ENCODE data around the gene COPS9. TPM values are rescaled to one million over a fixed set of nuclear protein-coding genes. Genes with fewer than 3 reads are reported as not detected.

The COPS9 gene
- polyA plus RNA-seq, 1 donor (not counting 4 experiments of a cell fraction or from before 2014, with no cell fraction given) = 399 TPM

GRCh38 chr2:240172071-240172895 lies 36.2 kb upstream of the COPS9 start:
- Histone ChIP-seq H3K27me3 (ENCODE audit: control insufficient read depth, extremely low read depth, insufficient read depth, low read length) (peaks cover 19% of the 10 kb centered on the region), H3K9ac (ENCODE audit: control insufficient read depth, extremely low read depth, insufficient read depth, low read length) (no peak overlapping the region), H3K9me1 (ENCODE audit: control insufficient read depth, extremely low read depth, insufficient read depth, low read length) (no peaks in the 10 kb centered on the region), H3K36me3 (ENCODE audit: control insufficient read depth in 2 of 2, extremely low read depth in 1 of 2, insufficient read depth in 2 of 2, low read length in 2 of 2) (no peaks in the 10 kb centered on the region), H4K20me1 (ENCODE audit: control insufficient read depth, extremely low read depth, insufficient read depth, low read length) (no peaks in the 10 kb centered on the region), H3K4me3 (ENCODE audit: control insufficient read depth in 2 of 3, extremely low read depth in 1 of 3, insufficient read depth in 2 of 3, low read depth in 1 of 3, low read length in 3 of 3) (no peak overlapping the region), H3K9me3 (ENCODE audit: control insufficient read depth, low read depth, low read length) (no peaks in the 10 kb centered on the region), H3K27ac (ENCODE audit: control insufficient read depth, insufficient read depth, low read length) (no peak overlapping the region), H3K4me1 (ENCODE audit: control insufficient read depth, extremely low read depth, insufficient read depth, low read length) (no peaks in the 10 kb centered on the region), H3K4me2 (ENCODE audit: control insufficient read depth, extremely low read depth, insufficient read depth, low read depth, low read length) (no peak overlapping the region), H2AFZ (ENCODE audit: control insufficient read depth, low read length) (no peak overlapping the region), H3K79me2 (ENCODE audit: control insufficient read depth, insufficient read depth, low read length) (no peaks in the 10 kb centered on the region)
- DNase-seq (ENCODE audit: low read depth, low spot score) (no peak), FAIRE-seq (no peak)
- TF ChIP-seq CTCF (optimal IDR thresholded peaks at IDR 0.05 in 1 of 3, IDR thresholded peaks at IDR 0.05 in 1 of 3, conservative IDR thresholded peaks at IDR 0.05 in 1 of 3; ENCODE audit: extremely low read depth in 1 of 3, insufficient read depth in 2 of 3, low read length in 3 of 3) (no peak), EZH2 (IDR thresholded peaks at IDR 0.05; ENCODE audit: low read length) (no peak)
- dilution Hi-C loops (cut with MboI; ENCODE audit: extremely low pct_ligation_motif_present, low sequenced_read_pairs) = no loop called here

GRCh38 chr2:240170883-240171282 lies 34.8 kb upstream of the COPS9 start:
- FAIRE-seq = no peak

More at GRCh38 chr2:240170883-240171282, 34.8 kb upstream of the COPS9 start:
- H3K9me3 ChIP-seq (ENCODE audit: control insufficient read depth, low read depth, low read length) = no peaks in the 10 kb centered on the region
- no peak overlapping the region for H3K4me3 ChIP-seq (ENCODE audit: control insufficient read depth in 2 of 3, extremely low read depth in 1 of 3, insufficient read depth in 2 of 3, low read depth in 1 of 3, low read length in 3 of 3)
- H3K9ac ChIP-seq (ENCODE audit: control insufficient read depth, extremely low read depth, insufficient read depth, low read length) = no peak overlapping the region
- no peaks in the 10 kb centered on the region for H3K79me2 ChIP-seq (ENCODE audit: control insufficient read depth, insufficient read depth, low read length)
- TF ChIP-seq EZH2 (IDR thresholded peaks at IDR 0.05; ENCODE audit: low read length) (no peak), CTCF (optimal IDR thresholded peaks at IDR 0.05 in 1 of 3, IDR thresholded peaks at IDR 0.05 in 1 of 3, conservative IDR thresholded peaks at IDR 0.05 in 1 of 3; ENCODE audit: extremely low read depth in 1 of 3, insufficient read depth in 2 of 3, low read length in 3 of 3) (no peak)
- no peaks in the 10 kb centered on the region for H4K20me1 ChIP-seq (ENCODE audit: control insufficient read depth, extremely low read depth, insufficient read depth, low read length)
- no peak for DNase-seq (ENCODE audit: low read depth, low spot score)
- no peak overlapping the region for H2AFZ ChIP-seq (ENCODE audit: control insufficient read depth, low read length)
- H3K27me3 ChIP-seq (ENCODE audit: control insufficient read depth, extremely low read depth, insufficient read depth, low read length) = peaks cover 17% of the 10 kb centered on the region
- dilution Hi-C loops (cut with MboI; ENCODE audit: extremely low pct_ligation_motif_present, low sequenced_read_pairs) = no loop called here
- H3K9me1 ChIP-seq (ENCODE audit: control insufficient read depth, extremely low read depth, insufficient read depth, low read length) = no peaks in the 10 kb centered on the region
- no peak overlapping the region for H3K4me2 ChIP-seq (ENCODE audit: control insufficient read depth, extremely low read depth, insufficient read depth, low read depth, low read length)
- no peak overlapping the region for H3K27ac ChIP-seq (ENCODE audit: control insufficient read depth, insufficient read depth, low read length)
- no peaks in the 10 kb centered on the region for H3K4me1 ChIP-seq (ENCODE audit: control insufficient read depth, extremely low read depth, insufficient read depth, low read length)
- H3K36me3 ChIP-seq (ENCODE audit: control insufficient read depth in 2 of 2, extremely low read depth in 1 of 2, insufficient read depth in 2 of 2, low read length in 2 of 2) = no peaks in the 10 kb centered on the region

Data from keratinocyte (primary cell).